GM12878 (cell line): ENCODE data around the gene HPSE2. TPM values are rescaled to one million over a fixed set of nuclear protein-coding genes. Genes with fewer than 3 reads are reported as not detected.

ENCODE experiments used
- ATAC-seq: fragments of 200-7000 bp; cut with Tn5 transposase; 3 replicates; pipeline ENCODE4 v1.9.1; 2020; ENCODE audit warnings: mild to moderate bottlenecking, moderate library complexity
- BruUV-seq: library from RNA; stranded (reverse); fragments of 400-500 nt; replicated peaks from 2 replicates; lab custom pipeline; 2021; lab: Mats Ljungman, UMichigan
- CTCF ChIA-PET: fragments of 300-600 bp; sonication (Branson Sonifier 250); formaldehyde crosslinking; extraction: SDS; loops from one replicate; lab custom pipeline; 2021; ENCODE audit warnings: inconsistent platforms; lab: Yijun Ruan, JAX
- POLR2A ChIA-PET: fragments of 350-600 bp; formaldehyde crosslinking; extraction: SDS; loops from one replicate; lab custom pipeline; 2021; ENCODE audit warnings: inconsistent platforms; lab: Charles Lee
- RAD21 ChIA-PET: fragments of 300-600 bp; sonication (Branson Sonifier 250); formaldehyde crosslinking; loops from one replicate; lab custom pipeline; 2023; ENCODE audit warnings: antibody characterized with exemption; ENCODE audit not compliant: unreplicated experiment; lab: Charles Lee
- SMC1A ChIA-PET: fragments of 300-600 bp; sonication (Branson Sonifier 250); formaldehyde crosslinking; loops from one replicate; lab custom pipeline; 2023; ENCODE audit not compliant: unreplicated experiment, uncharacterized antibody; lab: Charles Lee
- DNase-seq: peaks from one replicate; pipeline ENCODE4 v3.0.0-alpha.2; 2011; ENCODE audit warnings: low read depth, low spot score
- FAIRE-seq: peaks from 3 replicates; lab custom pipeline; 2011; peaks lifted over from hg19 to GRCh38; lab: Jason Lieb, UNC
- H2AFZ ChIP-seq: 2 replicates; pipeline ENCODE4 v1.6.0; 2011; ENCODE audit warnings: low read depth, low read length, control low read depth; ENCODE audit not compliant: control insufficient read depth
- H3K27ac ChIP-seq: 2 replicates; pipeline ENCODE4 v1.5.1; 2011; ENCODE audit warnings: control low read depth; ENCODE audit not compliant: control insufficient read depth, insufficient read depth
- H3K27me3 ChIP-seq, 2 experiments: replicated peaks in 1 of 2; 2 replicates each; pipeline versions ENCODE4 v1.6.0 to v1.6.1; 2011; ENCODE audit warnings: low read length in 1 of 2; ENCODE audit not compliant: control insufficient read depth in 2 of 2, insufficient read depth in 2 of 2
- H3K36me3 ChIP-seq, 2 experiments: 2 replicates each; pipeline ENCODE4 v1.5.1; 2011; ENCODE audit warnings: low read length in 1 of 2; ENCODE audit not compliant: control insufficient read depth in 2 of 2, insufficient read depth in 2 of 2
- H3K4me1 ChIP-seq: 2 replicates; pipeline ENCODE4 v1.6.1; 2011; ENCODE audit warnings: mild to moderate bottlenecking, low read length, moderate library complexity, mixed read lengths; ENCODE audit not compliant: control insufficient read depth, insufficient read depth
- H3K4me2 ChIP-seq: 2 replicates; pipeline ENCODE4 v1.6.0; 2011; ENCODE audit warnings: control low read depth; ENCODE audit not compliant: control insufficient read depth, insufficient read depth
- H3K4me3 ChIP-seq: fragments of 200-600 bp; sonication (generic); 2 replicates; pipeline ENCODE4 v1.5.1; 2016
- H3K79me2 ChIP-seq: 2 replicates; pipeline ENCODE4 v1.6.0; 2011; ENCODE audit warnings: low read length; ENCODE audit not compliant: control insufficient read depth, insufficient read depth
- H3K9ac ChIP-seq: 2 replicates; pipeline ENCODE4 v1.8.0; 2011; ENCODE audit warnings: low read length, control low read depth, mixed read lengths; ENCODE audit not compliant: control insufficient read depth, insufficient read depth
- H3K9me3 ChIP-seq: replicated peaks from 3 replicates; pipeline ENCODE4 v1.5.1; 2011; ENCODE audit warnings: mild to moderate bottlenecking, low read length; ENCODE audit not compliant: control insufficient read depth, insufficient read depth
- H4K20me1 ChIP-seq: 2 replicates; pipeline ENCODE4 v1.6.0; 2011; ENCODE audit not compliant: control insufficient read depth, insufficient read depth
- BMI1 ChIP-seq: fragments of 450-650 bp; IDR thresholded peaks from 2 replicates; pipeline ENCODE4 v1.6.1; 2016; ENCODE audit warnings: mild to moderate bottlenecking, moderate library complexity, borderline replicate concordance
- DPF2 ChIP-seq: fragments of 450-650 bp; IDR thresholded peaks from 2 replicates; pipeline ENCODE4 v1.6.1; 2017; ENCODE audit warnings: mild to moderate bottlenecking
- ESRRA ChIP-seq: IDR thresholded peaks from 2 replicates; pipeline ENCODE4 v1.6.1; 2012; ENCODE audit warnings: mild to moderate bottlenecking, low read length, improper control_type of control experiment
- IRF5 ChIP-seq: fragments of 450-650 bp; IDR thresholded peaks from 2 replicates; pipeline ENCODE4 v1.6.1; 2017; ENCODE audit warnings: borderline replicate concordance
- PAX8 ChIP-seq: fragments of 450-650 bp; IDR thresholded peaks from 2 replicates; pipeline ENCODE4 v1.6.1; 2017; ENCODE audit warnings: mild to moderate bottlenecking, moderate library complexity
- PBX3 ChIP-seq: IDR thresholded peaks from 2 replicates; pipeline ENCODE4 v1.6.1; 2011; ENCODE audit warnings: mild to moderate bottlenecking, low read depth, low read length, moderate library complexity; ENCODE audit not compliant: insufficient replicate concordance
- POLR2AphosphoS5 ChIP-seq: IDR thresholded peaks from 2 replicates; pipeline ENCODE4 v1.6.1; 2011; ENCODE audit warnings: mild to moderate bottlenecking, low read length, inconsistent platforms
- REST ChIP-seq: IDR thresholded peaks from 2 replicates; pipeline ENCODE4 v1.6.1; 2012; ENCODE audit warnings: mild to moderate bottlenecking, low read depth, low read length
- SIN3A ChIP-seq: IDR thresholded peaks from 2 replicates; pipeline ENCODE4 v1.6.1; 2012; ENCODE audit warnings: low read depth, low read length, improper control_type of control experiment
- STAT3 ChIP-seq: IDR thresholded peaks from 2 replicates; pipeline ENCODE4 v1.6.1; 2011; ENCODE audit warnings: low read depth, low read length, improper control_type of control experiment
- TCF7 ChIP-seq: IDR thresholded peaks from 2 replicates; pipeline ENCODE4 v1.6.1; 2014; ENCODE audit warnings: antibody characterized with exemption, borderline replicate concordance
- WRNIP1 ChIP-seq: IDR thresholded peaks from 2 replicates; pipeline ENCODE4 v1.6.1; 2011; ENCODE audit warnings: low read depth, low read length, improper control_type of control experiment, borderline replicate concordance
- WGBS: methylation state at CpG from one replicate; pipeline ENCODE4 v1.1.6; 2016; ENCODE audit warnings: low lambda C conversion rate; ENCODE audit not compliant: insufficient replicate concordance, insufficient coverage; ENCODE audit errors: missing lambda C conversion rate; 5-methylcytosine and 5-hydroxymethylcytosine counted together
- in situ Hi-C: fragments of 300-500 bp; cut with MboI; formaldehyde crosslinking; loops from 9 replicates; pipeline ENCODE4 v1.14.3; 2018; ENCODE audit warnings: mixed read lengths
- intact Hi-C: fragments of 100-400 bp; cut with micrococcal nuclease; formaldehyde crosslinking; loops from one replicate; pipeline ENCODE4 v1.14.2; 2022; ENCODE audit not compliant: unreplicated experiment
- polyA plus RNA-seq, 11 experiments: library from polyadenylated mRNA; depleted of rRNA in 4 of 11; unstranded in 6 of 11; stranded (reverse) in 5 of 11; fragments of >200 nt; fragmentation: Nextera tagmentation in 4 of 11; fragmentation: Illumina TruSeq in 1 of 11; extraction: Ambion mirVana in 4 of 11; extraction: Trizol in 1 of 11; gene quantifications; 1 replicate in 1 of 11; 2 replicates in 10 of 11; pipeline versions ENCODE4 v1.2.1 to v1.2.3, GENCODE V29; 2011 to 2016; ENCODE audit warnings: inconsistent platforms in 2 of 11, missing spikeins in 2 of 11, low read depth in 1 of 11
- total RNA-seq, 4 experiments: library from RNA; depleted of rRNA in 3 of 4; stranded (reverse); fragments of >200 nt in 3 of 4; fragmentation: Illumina TruSeq in 1 of 4; extraction: Trizol in 1 of 4; gene quantifications; 2 replicates each; pipeline versions ENCODE4 v1.2.1 to v1.2.3, GENCODE V29; 2013 to 2021

The HPSE2 gene
- total and polyA plus RNA-seq, 10 of the 15 experiments (the other 5 are each of a cell fraction or from before 2014, with no cell fraction given), result 0.06 TPM; not detected in 9

- TF ChIP-seq TCF7 (no peak), SIN3A (no peak)
- TF ChIP-seq, all 136 proteins: peak for 0
- SMC1A ChIA-PET, result no interaction called here
- intact Hi-C loops (no loop called here), in situ Hi-C loops (no loop called here)
- Histone ChIP-seq H3K36me3 (no peaks in the 10 kb centered on the region), H3K9ac (no peak overlapping the region), H3K27ac (no peak overlapping the region), H2AFZ (no peak overlapping the region), H3K79me2 (no peaks in the 10 kb centered on the region), H3K4me3 (no peak overlapping the region), H3K9me3 (no peaks in the 10 kb centered on the region), H3K27me3 (no peaks in the 10 kb centered on the region), H3K4me2 (no peak overlapping the region), H4K20me1 (no peaks in the 10 kb centered on the region), H3K4me1 (no peaks in the 10 kb centered on the region)
- no peak for FAIRE-seq
- POLR2A ChIA-PET, result no interaction called here
- no TSS peak for BruUV-seq
- CTCF ChIA-PET, result interaction anchor here (1.2 kb wide), 1 partner anchor 29 kb away, joined by 3 read pairs; no protein-coding TSS in a partner anchor
- DNase-seq, result no peak
- RAD21 ChIA-PET, result no interaction called here
- ATAC-seq, result no peak
These were observed 286.3 kb downstream of the HPSE2 start for GRCh38 chr10:98949306-98949705.

DNA sequence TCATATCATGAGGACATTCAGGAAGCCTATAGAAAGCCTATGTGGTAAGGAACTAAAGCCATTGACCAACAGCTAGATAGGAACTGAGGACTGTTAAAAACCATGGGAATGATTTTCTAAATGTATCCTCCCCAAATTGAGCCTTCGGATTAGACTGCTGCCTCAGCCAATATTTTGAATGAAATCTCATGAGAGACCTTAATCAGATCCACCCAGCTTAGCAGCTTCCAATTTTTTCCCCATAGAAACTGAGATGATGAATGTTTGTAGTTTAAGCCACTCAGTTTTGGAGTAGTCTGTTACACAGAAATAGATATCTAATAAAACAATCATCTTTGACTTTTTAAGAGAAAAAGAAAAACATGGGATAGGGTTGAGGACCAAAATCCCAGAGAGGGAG lies 292.0 kb downstream of the HPSE2 start:
- no peaks in the 10 kb centered on the region for H3K79me2 ChIP-seq
- H3K27ac ChIP-seq, result no peak overlapping the region
- no peak overlapping the region for H2AFZ ChIP-seq
- intact Hi-C loops (no loop called here), in situ Hi-C loops (no loop called here)
- no peak for ATAC-seq
- H3K27me3 ChIP-seq, result no peaks in the 10 kb centered on the region
- H4K20me1 ChIP-seq, result no peaks in the 10 kb centered on the region
- no peak overlapping the region for H3K9ac ChIP-seq
- ChIA-PET POLR2A (no interaction called here), SMC1A (no interaction called here), RAD21 (no interaction called here), CTCF (no interaction called here)
- H3K4me3 ChIP-seq, result no peak overlapping the region
- no peaks in the 10 kb centered on the region for H3K4me1 ChIP-seq
- 9% methylated on average over 1 of the region's 1 CpG for WGBS
- no peak for DNase-seq
- no TSS peak for BruUV-seq
- H3K4me2 ChIP-seq, result no peak overlapping the region
- no peak for FAIRE-seq
- no peaks in the 10 kb centered on the region for H3K9me3 ChIP-seq
- TF ChIP-seq ESRRA (no peak), IRF5 (no peak), POLR2AphosphoS5 (no peak), PAX8 (no peak), REST (no peak), PBX3 (no peak), WRNIP1 (no peak), BMI1 (no peak), DPF2 (no peak), STAT3 (no peak)
- H3K36me3 ChIP-seq, result no peaks in the 10 kb centered on the region
